ENCODE data around the gene UVSSA.

- TF ChIP-seq CTCF (IDR thresholded peaks at IDR 0.05) (no peak), POLR2A (IDR thresholded peaks at IDR 0.05) (no peak)
Observed at GRCh38 chr4:1367936-1368289, 20.9 kb downstream of the UVSSA start.

All from body of pancreas (tissue), 4 donors.